Ishikawa (cell line): ENCODE results near the gene SLC12A7.

Source experiments
- CEBPB ChIP-seq: IDR thresholded peaks from 2 replicates; pipeline ENCODE4 v1.6.1; 2012
- CREB1 ChIP-seq: IDR thresholded peaks from 2 replicates; pipeline ENCODE4 v1.6.1; 2012; ENCODE audit warnings: low read depth
- EP300 ChIP-seq: IDR thresholded peaks from 2 replicates; pipeline ENCODE4 v1.6.1; 2012; ENCODE audit warnings: borderline replicate concordance
- FOXM1 ChIP-seq: IDR thresholded peaks from 2 replicates; pipeline ENCODE4 v1.6.1; 2012; ENCODE audit warnings: low read depth, borderline replicate concordance
- RAD21 ChIP-seq: IDR thresholded peaks from 2 replicates; pipeline ENCODE4 v1.6.1; 2012; ENCODE audit warnings: low read depth
- TAF1 ChIP-seq: IDR thresholded peaks from 2 replicates; pipeline ENCODE4 v1.6.1; 2012; ENCODE audit warnings: low read depth, mild to moderate bottlenecking
- TF ChIP-seq, protein P1 (sequence below): IDR thresholded peaks from 2 replicates; pipeline ENCODE4 v1.6.1; 2012; ENCODE audit warnings: low read depth, mild to moderate bottlenecking
- TF ChIP-seq, protein P2 (sequence below): IDR thresholded peaks from 2 replicates; pipeline ENCODE4 v1.6.1; 2012
- TF ChIP-seq, protein P3 (sequence below): IDR thresholded peaks from 2 replicates; pipeline ENCODE4 v1.6.1; 2012

DNA sequence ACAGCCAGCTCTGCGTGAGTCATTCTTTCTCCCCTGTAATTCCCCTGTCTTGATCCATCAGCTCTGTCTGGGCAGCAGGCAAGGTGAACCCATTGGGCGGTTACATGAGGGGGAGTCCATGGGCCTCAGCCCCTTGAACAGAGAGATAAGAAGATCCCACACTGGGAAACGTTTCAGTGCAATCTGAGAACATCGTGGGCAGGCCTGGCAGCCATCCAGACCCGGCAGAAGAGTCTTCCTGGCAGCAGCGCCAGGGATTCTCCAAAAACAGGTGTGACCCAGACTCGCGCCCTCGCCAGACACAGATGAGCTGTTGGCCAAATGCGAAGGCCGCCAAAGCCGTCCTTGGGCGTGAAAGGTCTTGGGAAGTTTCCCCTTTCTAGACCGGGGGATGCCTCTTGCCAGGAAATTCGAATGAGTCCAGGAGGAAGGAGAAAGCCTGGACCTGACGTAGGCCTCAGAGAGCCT, 6.4 kb upstream of the SLC12A7 start:
- TF ChIP-seq TAF1 (no peak), FOXM1 (no peak), CEBPB (no peak), RAD21 (no peak), EP300 (no peak), CREB1 (no peak)
- TF ChIP-seq, protein P1, sequence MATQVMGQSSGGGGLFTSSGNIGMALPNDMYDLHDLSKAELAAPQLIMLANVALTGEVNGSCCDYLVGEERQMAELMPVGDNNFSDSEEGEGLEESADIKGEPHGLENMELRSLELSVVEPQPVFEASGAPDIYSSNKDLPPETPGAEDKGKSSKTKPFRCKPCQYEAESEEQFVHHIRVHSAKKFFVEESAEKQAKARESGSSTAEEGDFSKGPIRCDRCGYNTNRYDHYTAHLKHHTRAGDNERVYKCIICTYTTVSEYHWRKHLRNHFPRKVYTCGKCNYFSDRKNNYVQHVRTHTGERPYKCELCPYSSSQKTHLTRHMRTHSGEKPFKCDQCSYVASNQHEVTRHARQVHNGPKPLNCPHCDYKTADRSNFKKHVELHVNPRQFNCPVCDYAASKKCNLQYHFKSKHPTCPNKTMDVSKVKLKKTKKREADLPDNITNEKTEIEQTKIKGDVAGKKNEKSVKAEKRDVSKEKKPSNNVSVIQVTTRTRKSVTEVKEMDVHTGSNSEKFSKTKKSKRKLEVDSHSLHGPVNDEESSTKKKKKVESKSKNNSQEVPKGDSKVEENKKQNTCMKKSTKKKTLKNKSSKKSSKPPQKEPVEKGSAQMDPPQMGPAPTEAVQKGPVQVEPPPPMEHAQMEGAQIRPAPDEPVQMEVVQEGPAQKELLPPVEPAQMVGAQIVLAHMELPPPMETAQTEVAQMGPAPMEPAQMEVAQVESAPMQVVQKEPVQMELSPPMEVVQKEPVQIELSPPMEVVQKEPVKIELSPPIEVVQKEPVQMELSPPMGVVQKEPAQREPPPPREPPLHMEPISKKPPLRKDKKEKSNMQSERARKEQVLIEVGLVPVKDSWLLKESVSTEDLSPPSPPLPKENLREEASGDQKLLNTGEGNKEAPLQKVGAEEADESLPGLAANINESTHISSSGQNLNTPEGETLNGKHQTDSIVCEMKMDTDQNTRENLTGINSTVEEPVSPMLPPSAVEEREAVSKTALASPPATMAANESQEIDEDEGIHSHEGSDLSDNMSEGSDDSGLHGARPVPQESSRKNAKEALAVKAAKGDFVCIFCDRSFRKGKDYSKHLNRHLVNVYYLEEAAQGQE: no peak
- TF ChIP-seq, protein P2, sequence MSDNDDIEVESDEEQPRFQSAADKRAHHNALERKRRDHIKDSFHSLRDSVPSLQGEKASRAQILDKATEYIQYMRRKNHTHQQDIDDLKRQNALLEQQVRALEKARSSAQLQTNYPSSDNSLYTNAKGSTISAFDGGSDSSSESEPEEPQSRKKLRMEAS: no peak
- TF ChIP-seq, protein P3, sequence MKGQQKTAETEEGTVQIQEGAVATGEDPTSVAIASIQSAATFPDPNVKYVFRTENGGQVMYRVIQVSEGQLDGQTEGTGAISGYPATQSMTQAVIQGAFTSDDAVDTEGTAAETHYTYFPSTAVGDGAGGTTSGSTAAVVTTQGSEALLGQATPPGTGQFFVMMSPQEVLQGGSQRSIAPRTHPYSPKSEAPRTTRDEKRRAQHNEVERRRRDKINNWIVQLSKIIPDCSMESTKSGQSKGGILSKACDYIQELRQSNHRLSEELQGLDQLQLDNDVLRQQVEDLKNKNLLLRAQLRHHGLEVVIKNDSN: no peak
